Skin epidermis (tissue), 12 donors: ENCODE data around the gene MCF2L.
"Not testable (repeated sequence)": the region's sequence is repeated elsewhere in the genome, so short reads cannot be mapped to it uniquely, and the experiment has no call there.

Experiments used
- H3K27ac ChIP-seq, 21 experiments: fragments of 200-600 bp; sonication (generic) in 11 of 21; one replicate each; pipeline ENCODE4 v1.5.0; 2020; ENCODE audit warnings: mild to moderate bottlenecking in 3 of 21, inconsistent platforms in 2 of 21, moderate library complexity in 2 of 21
- H3K4me3 ChIP-seq, 7 experiments: fragments of 200-600 bp; sonication (generic) in 2 of 7; one replicate each; pipeline ENCODE4 v1.5.0; 2020; ENCODE audit warnings: inconsistent platforms in 2 of 7, mild to moderate bottlenecking in 2 of 7, moderate library complexity in 1 of 7

The MCF2L gene

GRCh38 chr13:113022745-113023574, 53.9 kb downstream of the MCF2L start:
- Histone ChIP-seq H3K4me3 (peak overlapping the region in 2 of 7 experiments; percentile 10 to 21), H3K27ac (peak overlapping the region in 19 of 21 experiments; percentile 25 to 83 (median 72))

GRCh38 chr13:113023694-113024430, 54.8 kb downstream of the MCF2L start:
- Histone ChIP-seq H3K4me3 (no peak overlapping the region), H3K27ac (peak overlapping the region in 8 of 21 experiments; percentile 13 to 82 (median 62))

DNA sequence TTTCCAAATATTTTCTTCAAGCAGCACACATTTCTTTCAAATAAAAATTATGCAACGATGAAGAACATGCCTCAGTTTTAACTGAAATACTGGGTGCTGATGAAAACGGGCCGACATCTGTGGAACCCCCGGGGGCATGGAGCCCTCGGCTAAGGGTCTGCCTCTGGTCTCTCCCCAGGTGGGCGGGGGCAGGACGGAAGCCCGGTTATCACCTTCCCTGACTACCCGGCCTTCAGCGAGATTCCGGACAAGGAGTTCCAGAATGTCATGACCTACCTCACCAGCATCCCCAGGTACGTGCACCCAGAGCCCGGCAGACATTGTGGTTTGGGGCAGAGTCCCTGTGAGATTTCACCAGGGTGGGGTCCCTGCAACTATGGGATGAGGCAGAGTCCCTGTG, 55.5 kb downstream of the MCF2L start:
- Histone ChIP-seq H3K4me3 (no peak overlapping the region), H3K27ac (no peak overlapping the region)

DNA sequence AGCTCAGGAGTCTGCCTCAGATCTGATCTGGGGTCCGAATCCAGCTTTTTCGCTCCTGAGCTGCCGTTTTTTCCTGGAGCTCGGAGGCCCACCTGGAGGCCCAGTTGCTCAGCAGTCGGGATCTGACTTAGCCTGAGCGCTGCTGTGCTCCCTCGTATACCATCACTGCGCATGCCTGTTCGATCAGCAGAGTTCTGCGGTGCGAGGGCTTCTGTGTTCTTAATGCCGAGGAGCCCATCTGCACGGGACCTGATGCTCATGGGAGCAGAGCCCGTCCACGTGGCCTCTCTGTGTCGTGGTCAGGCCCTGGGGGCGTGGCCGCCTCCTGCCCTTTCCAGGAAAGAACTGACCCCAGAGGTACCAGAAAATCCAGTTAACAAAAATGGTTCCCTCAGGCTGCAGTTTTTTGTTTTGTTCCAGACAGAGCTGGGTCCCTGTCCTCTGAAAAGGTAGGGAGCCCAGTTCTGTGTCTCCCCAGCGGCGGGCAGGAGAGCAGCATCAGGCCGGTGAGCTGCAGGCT, 57.4 kb downstream of the MCF2L start:
- Histone ChIP-seq H3K27ac (no peak overlapping the region), H3K4me3 (no peak overlapping the region)

DNA sequence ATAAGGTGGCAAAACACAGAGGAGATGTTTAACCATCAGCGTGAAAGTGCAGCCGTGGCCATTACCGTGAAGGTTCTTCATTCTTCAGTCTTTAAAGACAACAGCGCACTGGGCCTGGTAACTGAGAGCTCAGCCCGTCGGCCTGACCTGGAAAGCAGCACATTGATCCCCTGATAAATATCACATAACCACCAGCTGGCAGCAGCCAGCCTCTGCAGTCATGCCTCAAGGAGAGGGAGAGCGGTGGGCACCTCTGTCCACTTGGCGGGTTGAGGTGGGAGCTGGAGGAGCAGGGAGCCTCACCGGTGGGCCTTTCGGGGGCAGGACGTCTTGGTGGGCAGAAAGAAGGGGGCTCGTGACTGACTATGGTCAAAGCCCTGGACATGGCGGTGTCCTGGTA, 58.1 kb downstream of the MCF2L start:
- no peak overlapping the region for H3K27ac ChIP-seq
- no peak overlapping the region for H3K4me3 ChIP-seq

- Histone ChIP-seq H3K4me3 (no peak overlapping the region), H3K27ac (no peak overlapping the region)
Measured at GRCh38 chr13:113027566-113027965, 58.6 kb downstream of the MCF2L start.

DNA sequence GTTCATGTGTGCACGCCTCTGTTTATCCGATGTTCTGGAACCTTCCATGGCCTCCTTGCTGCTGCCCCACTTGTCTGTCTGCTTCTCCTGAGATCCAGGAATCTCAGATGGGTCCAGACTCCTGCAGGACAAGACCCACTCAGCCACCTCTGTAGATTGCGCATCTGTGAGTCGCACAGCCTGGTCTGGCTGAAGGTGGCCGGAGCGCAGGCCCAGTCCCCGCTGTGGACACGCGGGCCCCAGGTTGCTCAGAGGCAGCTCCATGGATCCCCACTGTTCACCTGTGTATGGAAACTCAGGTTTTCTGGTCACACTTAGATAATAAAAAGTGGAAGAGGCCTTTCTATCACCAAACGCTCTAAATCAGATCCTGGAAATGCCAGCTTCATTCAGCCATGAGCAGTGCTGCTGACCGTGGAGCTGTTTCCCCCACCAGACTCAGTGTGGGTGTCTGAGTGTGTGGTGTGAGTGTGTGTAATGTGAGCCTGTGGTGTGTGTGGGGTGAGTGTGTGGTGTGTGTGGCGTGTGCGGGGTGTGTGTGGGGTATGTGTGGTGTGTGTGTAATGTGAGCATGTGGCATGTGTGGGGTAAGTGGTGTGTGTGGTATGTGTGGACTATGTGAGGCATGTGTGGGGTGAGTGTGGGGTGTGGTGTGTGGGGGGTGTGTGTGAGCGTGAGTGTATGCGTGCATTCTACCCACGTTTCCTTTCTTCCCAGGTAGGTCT, 59.5 kb downstream of the MCF2L start:
- H3K27ac ChIP-seq: no peak overlapping the region
- no peak overlapping the region for H3K4me3 ChIP-seq

GRCh38 chr13:113029061-113029445, 60.0 kb downstream of the MCF2L start:
- H3K4me3 ChIP-seq: no peak overlapping the region

GRCh38 chr13:113029487-113030258, 60.7 kb downstream of the MCF2L start:
- no peak overlapping the region for H3K4me3 ChIP-seq
- no peak overlapping the region for H3K27ac ChIP-seq

More at GRCh38 chr13:113029061-113029445, 60.0 kb downstream of the MCF2L start:
- H3K27ac ChIP-seq: no peak overlapping the region

DNA sequence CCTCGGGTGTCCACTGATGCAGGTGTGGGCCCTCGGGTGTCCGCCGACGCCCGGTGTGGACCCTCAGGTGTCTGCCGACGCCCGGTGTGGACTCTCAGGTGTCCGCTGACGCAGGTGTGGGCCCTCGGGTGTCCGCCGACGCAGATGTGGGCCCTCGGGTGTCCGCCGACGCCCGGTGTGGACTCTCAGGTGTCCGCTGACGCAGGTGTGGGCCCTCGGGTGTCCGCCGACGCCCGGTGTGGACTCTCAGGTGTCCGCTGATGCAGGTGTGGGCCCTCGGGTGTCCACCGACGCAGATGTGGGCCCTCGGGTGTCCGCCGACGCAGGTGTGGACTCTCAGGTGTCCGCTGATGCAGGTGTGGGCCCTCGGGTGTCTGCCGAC, 61.2 kb downstream of the MCF2L start:
- H3K4me3 ChIP-seq, H3K27ac ChIP-seq: not testable (repeated sequence)

- H3K4me3 ChIP-seq: no peak overlapping the region
- H3K27ac ChIP-seq: no peak overlapping the region
Measured at GRCh38 chr13:113031465-113031864, 62.5 kb downstream of the MCF2L start.

DNA sequence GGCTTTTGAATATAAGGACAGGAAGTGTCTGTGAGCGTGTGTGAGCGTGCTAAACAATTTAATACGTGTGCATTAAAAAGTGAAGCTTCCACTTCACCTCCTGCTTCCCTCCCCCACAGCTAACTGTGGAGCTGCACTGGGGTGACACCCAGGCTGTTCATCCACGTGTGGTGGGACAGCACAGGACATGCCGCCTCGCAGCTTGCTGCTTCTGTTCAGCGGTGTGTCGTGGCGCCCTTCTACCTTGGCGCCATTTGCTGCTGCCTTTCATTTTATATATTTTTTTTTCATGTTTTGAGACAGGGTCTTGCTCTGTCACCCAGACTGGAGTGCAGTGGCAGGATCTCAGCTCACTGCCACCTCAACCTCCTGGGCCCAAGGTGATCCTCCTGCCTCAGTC, 63.3 kb downstream of the MCF2L start:
- Histone ChIP-seq H3K4me3 (no peak overlapping the region), H3K27ac (no peak overlapping the region)

DNA sequence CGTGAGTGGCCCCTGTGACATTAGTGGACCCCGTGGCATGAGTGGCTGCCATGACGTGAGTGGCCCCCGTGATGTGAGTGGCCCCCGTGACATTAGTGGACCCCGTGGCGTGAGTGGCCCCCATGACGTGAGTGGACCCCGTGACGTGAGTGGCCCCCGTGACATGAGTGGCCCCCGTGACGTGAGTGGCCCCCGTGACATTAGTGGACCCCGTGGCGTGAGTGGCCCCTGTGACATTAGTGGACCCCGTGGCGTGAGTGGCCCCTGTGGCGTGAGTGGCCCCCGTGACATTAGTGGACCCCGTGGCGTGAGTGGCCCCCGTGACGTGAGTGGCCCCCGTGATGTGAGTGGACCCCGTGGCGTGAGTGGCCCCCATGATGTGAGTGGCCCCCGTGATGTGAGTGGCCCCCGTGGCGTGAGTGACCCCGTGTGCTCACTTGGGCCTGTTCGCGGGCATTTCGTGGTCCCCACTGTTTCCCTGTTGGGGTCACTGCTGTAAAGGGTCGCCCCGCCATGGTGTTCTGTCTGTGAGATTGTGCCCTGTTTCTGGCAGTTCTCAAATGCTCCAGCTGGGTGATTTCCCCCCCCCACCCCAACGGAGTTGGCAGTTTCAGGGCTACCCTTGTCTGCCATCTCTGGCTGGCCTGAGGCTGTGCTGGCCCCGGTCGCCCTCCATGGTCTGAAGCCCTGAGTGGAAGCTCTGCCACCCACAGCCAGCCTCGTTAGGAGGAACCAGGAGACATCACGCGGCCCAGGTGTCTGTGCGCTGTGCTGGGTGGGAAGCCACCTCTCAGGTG, 64.2 kb downstream of the MCF2L start:
- H3K4me3 ChIP-seq: no peak overlapping the region
- H3K27ac ChIP-seq: no peak overlapping the region

DNA sequence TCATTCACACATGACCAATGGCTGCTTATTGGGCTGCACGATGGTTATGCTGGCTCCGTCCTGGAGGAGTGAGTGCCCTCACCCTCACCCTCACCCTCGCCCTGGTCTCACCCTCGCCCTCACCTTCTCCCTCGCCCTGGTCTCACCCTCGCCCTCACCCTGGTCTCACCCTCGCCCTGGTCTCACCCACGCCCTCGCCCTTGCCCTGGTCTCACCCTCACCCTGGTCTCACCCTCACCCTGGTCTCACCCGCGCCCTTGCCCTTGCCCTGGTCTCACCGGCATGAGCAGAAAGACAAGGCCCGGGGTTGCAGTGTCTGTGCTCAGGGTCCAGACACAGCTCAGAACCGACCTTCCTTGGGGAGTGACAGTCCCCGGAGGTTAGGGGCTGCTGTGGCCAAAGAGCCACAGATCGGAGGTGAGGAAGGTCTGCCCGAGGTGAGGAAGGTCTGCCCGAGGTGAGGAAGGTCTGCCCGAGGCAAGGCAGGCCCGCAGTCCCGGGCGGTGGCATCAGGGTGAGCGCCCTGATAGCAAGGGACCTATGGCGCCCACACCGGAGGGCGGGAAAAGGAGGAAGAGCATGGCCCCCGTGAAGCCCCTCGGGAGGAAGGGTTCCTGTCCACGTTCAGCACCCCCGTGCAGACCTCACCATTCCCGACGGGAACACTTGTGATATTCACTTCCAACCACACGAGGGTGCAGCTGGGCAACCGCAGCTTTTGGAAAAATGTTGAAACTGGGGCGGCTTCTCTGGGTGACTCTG, 65.6 kb downstream of the MCF2L start:
- H3K4me3 ChIP-seq: no peak overlapping the region
- no peak overlapping the region for H3K27ac ChIP-seq

DNA sequence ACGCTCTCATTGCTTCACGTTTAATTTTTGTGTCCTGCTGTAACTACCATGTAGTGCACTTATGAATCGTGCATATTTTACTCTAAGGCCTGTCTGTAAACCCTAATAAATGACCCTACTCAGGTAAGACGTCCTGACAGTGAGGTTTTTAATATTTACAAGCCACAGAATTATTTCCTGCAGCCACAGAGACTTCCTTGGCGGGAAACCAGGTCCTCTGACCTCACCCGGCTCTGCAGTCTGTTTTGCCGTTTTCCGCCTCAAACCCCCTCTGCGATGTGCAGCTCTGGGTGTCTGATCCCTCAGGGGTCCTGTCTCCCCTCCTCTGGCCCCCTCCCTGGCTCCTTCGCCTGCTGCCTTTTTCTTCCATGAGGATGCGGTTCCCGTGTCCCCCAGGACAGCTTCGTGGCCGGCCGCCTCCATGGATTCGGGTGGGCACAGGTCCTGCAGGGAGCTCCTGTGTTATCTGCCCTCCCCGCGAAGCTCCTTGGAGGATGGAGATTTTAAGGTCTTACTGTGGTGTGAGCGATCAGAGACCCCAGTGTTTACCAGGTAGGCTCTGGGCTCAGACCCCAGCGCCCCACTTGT, 66.3 kb downstream of the MCF2L start:
- Histone ChIP-seq H3K4me3 (no peak overlapping the region), H3K27ac (no peak overlapping the region)

- no peak overlapping the region for H3K4me3 ChIP-seq
- H3K27ac ChIP-seq: no peak overlapping the region
Measured at GRCh38 chr13:113036401-113036800, 67.4 kb downstream of the MCF2L start.

DNA sequence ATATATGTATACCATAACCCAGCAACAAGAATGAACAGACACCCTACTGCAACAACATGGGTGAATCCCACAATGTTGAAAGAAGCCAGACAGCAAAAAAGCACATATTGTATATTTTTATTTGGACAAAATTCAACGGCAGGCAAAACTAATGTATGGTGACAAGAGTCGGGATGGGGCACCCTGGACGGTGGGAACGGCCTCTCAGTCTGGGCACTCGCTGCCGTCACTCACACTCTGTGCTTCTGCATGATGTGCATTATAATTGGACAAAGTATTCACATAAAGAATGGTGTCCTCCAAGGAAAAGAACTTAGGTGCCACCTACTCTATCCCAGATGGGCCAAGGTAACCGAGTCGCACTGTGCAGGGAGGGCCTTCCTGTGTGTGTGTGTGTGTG, 71.0 kb downstream of the MCF2L start:
- H3K4me3 ChIP-seq: no peak overlapping the region
- H3K27ac ChIP-seq: no peak overlapping the region
